A549 treated with CpdA at 1 μM for 4 hours (cell line): ENCODE measurements around the gene ZSCAN18. TPM values are rescaled to one million over a fixed set of nuclear protein-coding genes. Genes with fewer than 3 reads are reported as not detected.

Source experiments
- total RNA-seq: library from RNA; stranded (reverse); fragments of 200-300 nt; extraction: Qiagen RNA extraction; gene quantifications from 5 replicates; pipeline ENCODE4 v1.2.3, GENCODE V29; 2022; ENCODE audit warnings: low read depth

Gene ZSCAN18, protein sequence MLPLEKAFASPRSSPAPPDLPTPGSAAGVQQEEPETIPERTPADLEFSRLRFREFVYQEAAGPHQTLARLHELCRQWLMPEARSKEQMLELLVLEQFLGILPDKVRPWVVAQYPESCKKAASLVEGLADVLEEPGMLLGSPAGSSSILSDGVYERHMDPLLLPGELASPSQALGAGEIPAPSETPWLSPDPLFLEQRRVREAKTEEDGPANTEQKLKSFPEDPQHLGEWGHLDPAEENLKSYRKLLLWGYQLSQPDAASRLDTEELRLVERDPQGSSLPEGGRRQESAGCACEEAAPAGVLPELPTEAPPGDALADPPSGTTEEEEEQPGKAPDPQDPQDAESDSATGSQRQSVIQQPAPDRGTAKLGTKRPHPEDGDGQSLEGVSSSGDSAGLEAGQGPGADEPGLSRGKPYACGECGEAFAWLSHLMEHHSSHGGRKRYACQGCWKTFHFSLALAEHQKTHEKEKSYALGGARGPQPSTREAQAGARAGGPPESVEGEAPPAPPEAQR
- total RNA-seq, result 1.1 to 3.9 TPM (median 2.8 TPM) in 5 replicates

DNA sequence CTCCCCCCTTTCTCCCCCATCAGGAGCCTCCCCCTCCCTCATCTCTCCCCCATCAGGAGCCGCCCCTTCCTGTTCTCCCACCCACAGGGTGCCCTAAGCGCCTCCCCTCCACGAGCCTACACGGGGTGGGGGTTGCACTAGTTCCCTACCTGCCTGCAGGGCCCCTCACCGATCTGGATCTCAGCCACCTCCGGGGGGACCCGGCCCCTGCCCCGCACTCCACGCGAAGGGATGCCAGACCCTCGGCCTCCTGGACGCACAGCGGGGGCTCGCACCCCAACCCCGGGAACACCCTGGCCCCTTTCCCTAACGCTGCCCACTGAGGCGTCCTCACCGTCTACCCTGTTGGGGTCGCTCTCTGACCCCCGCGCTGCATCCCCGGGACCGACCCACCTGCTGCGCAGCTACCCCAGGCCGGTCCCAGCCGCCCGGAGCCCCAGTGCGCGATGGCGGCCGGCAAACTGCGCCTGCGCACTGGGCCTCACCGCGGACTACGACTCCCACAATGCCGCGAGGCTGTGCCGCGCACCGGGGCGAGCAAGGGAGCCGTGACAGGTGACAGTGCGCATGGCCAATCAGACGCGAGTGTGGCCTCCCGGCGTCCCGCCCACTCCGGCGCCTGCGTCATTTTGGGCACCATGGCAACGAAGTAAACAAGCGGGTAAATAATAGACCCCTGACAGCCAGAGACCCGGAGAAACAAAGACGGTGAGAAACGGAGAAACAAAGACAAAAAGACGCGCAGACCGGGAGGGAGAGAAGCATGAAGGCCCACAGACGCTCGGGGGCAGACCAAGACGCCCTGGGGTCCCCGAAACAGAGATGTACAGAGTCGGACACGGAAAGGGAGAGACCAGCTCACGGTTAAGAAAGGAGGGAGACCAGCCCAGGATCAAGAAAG lies at the start of gene ZSCAN18:
Gene ZSCAN18, minus strand, starts transcription at position 451 of the 901 bp plus-strand sequence. CDS start 7,964 bp downstream, outside the sequence.

DNA sequence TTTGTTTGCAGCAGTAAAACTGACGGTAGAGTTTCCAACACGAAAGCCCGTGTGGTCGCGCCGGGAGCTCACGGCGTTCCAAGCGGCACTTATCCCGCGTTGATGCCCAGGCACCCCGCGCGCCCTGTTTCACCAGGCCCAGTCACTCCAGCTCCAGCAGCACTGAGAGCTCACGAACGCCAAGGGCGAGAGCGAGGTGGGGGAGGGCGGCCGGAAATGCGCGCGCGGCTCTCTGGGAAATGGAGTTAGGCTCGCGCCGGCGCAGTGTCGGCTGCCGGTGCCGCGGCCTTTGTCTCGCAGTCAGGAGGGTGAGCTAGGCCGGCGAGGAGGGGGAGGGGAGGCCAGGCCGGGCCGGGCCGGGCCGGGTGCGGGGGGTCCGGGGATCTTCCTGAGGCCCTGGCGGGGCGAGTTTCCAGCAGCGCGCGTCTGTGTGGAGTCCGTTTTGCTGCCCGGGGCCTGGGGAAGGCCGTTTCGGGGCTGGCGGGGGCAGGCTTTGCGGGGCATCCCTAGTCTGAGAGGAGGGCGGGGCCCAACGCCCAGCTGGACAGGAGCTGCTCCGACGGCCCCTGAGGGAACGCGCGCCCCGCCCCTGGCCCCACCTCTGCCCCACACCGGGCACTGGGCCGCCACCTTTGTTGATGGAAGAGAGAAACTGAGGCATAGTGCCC lies 38.9 kb downstream of the ZSCAN18 start, which contains the start of gene ZNF135:
Gene ZNF135, plus strand, starts transcription at position 280 of the 668 bp plus-strand sequence. CDS start 721 bp downstream, outside the sequence.

Other genes starting within 250 kb of the ZSCAN18 start
- gene ZNF587, start 248.4 kb downstream of the ZSCAN18 start, total RNA-seq, result 5.0 to 7.4 TPM (median 6.5 TPM) in 5 replicates
- gene ZNF814, start 209.2 kb downstream of the ZSCAN18 start, total RNA-seq, result 1.7 to 3.7 TPM (median 2.5 TPM) in 5 replicates
- 3.6 to 4.3 TPM (median 4.2 TPM) in 5 replicates for gene ZNF417, start 181.6 kb downstream of the ZSCAN18 start, total RNA-seq
- 0.69 to 1.3 TPM (median 0.90 TPM) in 5 replicates for gene ZNF418, start 162.8 kb downstream of the ZSCAN18 start, total RNA-seq
- gene ZNF256, start 150.5 kb downstream of the ZSCAN18 start, total RNA-seq, result 0.93 to 1.4 TPM (median 1.2 TPM) in 5 replicates
- gene C19orf18, start 123.7 kb downstream of the ZSCAN18 start, total RNA-seq, result 0.08 TPM in 1 of 5 replicates, not detected in the others
- gene ZNF606, start 95.4 kb downstream of the ZSCAN18 start, total RNA-seq, result 1.5 to 3.0 TPM (median 2.6 TPM) in 5 replicates
- not detected in 5 replicates for gene ZSCAN1, start 64.2 kb downstream of the ZSCAN18 start, total RNA-seq
- 0.05 to 0.07 TPM in 2 of 5 replicates, not detected in the others for gene ZNF135, start 38.9 kb downstream of the ZSCAN18 start, total RNA-seq
- gene ZNF329, start 52.6 kb upstream of the ZSCAN18 start, total RNA-seq, result 2.6 to 3.4 TPM (median 3.1 TPM) in 5 replicates
- gene ZNF274, start 84.8 kb upstream of the ZSCAN18 start, total RNA-seq, result 12.9 to 16.3 TPM (median 14.3 TPM) in 5 replicates
- 15.3 to 20.5 TPM (median 18.0 TPM) in 5 replicates for gene ZNF544, start 130.7 kb upstream of the ZSCAN18 start, total RNA-seq
- 1.1 to 1.6 TPM (median 1.1 TPM) in 5 replicates for gene ZNF8, start 180.7 kb upstream of the ZSCAN18 start, total RNA-seq
- gene ERVK3-1, start 207.1 kb upstream of the ZSCAN18 start, total RNA-seq, result 94.6 to 118 TPM (median 98.3 TPM) in 5 replicates
- 2.4 to 3.2 TPM (median 2.8 TPM) in 5 replicates for gene ZSCAN22, start 228.8 kb upstream of the ZSCAN18 start, total RNA-seq